HG03432 (cell line): ENCODE data around the gene ZBED2.
"Not testable (repeated sequence)": the region's sequence is repeated elsewhere in the genome, so short reads cannot be mapped to it uniquely, and the experiment has no call there.

Experiments used
- ATAC-seq: cut with Tn5 transposase; IDR thresholded peaks from one replicate; pipeline ENCODE4 v1.9.1; 2021; ENCODE audit warnings: mild to moderate bottlenecking, moderate library complexity; ENCODE audit not compliant: unreplicated experiment

ZBED2 gene

DNA sequence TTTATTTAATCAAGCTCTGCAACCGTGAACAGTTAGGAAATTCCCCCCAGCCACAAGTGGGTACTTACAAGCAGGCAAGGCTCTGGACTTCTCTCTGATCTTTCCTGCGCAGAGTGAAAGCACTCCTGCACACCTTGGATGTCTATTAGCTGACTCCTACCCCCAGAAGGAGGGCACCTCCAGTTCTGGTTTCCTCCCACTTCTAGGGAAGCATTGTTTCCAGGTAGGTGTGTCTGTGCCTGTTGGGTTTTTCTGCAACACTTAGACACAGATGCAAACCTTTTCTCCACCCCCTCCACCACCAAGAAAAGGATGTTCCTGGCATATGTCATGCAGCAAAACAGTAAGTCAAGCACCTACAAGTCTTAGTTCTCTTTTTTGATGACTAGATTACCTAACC is at the start of gene ZBED2:
Gene ZBED2, minus strand, starts transcription at position 115 of the 400 bp plus-strand sequence. CDS start 1,145 bp downstream, outside the sequence.
- peak; percentile 68 for ATAC-seq

DNA sequence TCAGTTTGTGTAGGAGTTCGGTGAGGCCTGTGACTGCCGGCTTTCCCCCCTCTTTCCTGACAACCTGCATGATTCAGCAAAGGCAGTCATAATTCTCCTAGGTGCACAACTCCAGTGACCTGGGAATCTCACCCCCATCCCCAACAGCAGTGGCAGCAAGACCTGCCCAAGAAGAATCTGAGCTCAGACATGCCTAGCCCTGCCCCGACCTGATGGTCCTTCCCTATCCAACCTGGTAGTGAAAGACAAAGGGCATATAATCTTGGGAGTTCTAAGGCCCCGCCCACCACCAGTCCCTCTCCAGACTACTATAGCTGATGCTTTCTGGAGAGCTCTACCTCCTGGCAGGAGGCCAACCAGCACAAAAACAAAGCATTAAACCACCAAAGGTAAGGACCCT is 44.2 kb upstream of the ZBED2 start:
- no peak for ATAC-seq

DNA sequence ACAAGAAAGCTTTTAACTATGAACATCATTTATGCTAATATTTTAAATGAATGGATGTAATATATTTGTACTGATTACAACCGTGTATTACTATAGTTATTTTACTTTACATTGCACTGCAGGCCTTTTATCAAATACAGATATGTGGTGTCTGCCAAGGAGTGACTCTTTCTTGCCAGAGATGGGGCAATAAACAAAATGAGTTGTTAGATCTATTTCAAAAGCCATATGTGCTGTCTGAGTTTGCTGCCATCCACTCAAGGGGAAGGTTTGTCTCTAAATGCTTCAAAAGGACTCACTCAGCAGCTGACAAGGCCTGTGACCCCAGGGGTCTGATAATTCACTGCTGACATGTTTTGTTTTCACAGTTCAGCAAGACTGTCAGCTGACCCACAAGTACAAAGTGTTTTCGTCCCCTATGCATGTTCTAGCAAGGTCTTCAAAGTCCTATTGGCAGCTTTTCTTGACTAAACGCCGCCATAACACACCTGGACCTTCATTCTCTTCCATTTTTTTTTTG is 41.3 kb upstream of the ZBED2 start:
- no peak for ATAC-seq

- no peak for ATAC-seq
Measured at GRCh38 chr3:111635403-111635802, 40.3 kb upstream of the ZBED2 start.

GRCh38 chr3:111630638-111631037 is 35.5 kb upstream of the ZBED2 start:
- ATAC-seq, result not testable (repeated sequence)

DNA sequence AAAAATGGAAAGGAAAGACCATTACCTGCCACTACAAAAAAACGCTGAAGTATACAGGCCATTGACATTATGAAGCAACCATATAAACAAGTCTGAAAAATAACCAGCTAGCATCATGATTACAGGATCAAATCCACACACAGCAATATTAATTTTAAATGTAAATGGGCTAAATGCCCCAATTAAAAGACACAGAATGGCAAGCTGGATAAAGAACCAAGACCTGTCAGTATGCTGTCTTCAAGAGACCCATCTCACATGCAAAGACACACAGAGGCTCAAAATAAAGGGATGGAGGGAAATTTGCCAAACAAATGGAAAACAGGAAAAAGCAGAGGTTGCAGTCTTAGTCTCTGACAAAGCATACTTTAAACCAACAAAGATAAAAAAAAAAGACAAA is 33.9 kb upstream of the ZBED2 start:
- ATAC-seq, result not testable (repeated sequence)

GRCh38 chr3:111627092-111627491 is 31.9 kb upstream of the ZBED2 start:
- ATAC-seq, result no peak

DNA sequence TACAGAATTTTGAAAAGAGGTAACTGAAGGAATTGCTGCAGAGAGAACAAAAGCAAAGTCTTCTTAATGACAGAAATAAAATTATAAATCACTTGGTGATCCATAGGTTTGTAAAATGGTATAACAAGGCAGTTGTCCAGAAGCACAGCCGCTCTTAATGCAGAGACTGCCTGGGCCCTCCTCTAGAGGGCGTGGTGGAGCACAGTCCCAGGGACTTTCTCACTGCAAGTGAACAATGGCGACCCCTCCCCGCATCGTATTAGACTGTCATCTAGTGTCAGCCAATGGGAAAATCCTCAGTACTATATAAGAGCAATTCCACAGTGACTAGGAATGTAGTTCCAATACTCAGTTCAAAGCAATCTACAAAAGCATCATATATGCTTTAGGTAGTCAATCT is 26.4 kb upstream of the ZBED2 start:
- ATAC-seq, result no peak

- no peak for ATAC-seq
Measured at GRCh38 chr3:111619833-111620232, 24.7 kb upstream of the ZBED2 start.

DNA sequence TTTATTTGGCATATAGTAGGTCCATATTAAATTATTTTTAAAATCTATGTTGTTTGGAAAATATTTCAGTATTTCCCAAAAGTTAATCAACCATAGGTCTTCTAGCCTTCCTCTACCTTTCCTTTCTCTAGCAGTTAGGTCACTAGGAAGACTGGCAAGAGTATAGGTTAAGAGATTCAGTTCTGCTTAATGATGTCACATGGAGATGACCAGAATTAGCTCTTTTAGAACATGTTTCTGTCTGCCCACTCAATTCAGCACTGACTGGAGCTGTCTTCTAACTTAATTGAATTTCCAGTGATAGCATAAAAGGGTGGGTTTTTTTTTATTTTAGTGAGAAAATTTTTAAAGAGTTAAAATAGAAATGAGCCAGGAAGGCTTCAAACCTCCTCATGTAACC is 23.8 kb upstream of the ZBED2 start:
- ATAC-seq, result no peak

- ATAC-seq, result no peak
Measured at GRCh38 chr3:111617912-111618601, 22.9 kb upstream of the ZBED2 start.

GRCh38 chr3:111617406-111617805 is 22.3 kb upstream of the ZBED2 start:
- ATAC-seq, result no peak

DNA sequence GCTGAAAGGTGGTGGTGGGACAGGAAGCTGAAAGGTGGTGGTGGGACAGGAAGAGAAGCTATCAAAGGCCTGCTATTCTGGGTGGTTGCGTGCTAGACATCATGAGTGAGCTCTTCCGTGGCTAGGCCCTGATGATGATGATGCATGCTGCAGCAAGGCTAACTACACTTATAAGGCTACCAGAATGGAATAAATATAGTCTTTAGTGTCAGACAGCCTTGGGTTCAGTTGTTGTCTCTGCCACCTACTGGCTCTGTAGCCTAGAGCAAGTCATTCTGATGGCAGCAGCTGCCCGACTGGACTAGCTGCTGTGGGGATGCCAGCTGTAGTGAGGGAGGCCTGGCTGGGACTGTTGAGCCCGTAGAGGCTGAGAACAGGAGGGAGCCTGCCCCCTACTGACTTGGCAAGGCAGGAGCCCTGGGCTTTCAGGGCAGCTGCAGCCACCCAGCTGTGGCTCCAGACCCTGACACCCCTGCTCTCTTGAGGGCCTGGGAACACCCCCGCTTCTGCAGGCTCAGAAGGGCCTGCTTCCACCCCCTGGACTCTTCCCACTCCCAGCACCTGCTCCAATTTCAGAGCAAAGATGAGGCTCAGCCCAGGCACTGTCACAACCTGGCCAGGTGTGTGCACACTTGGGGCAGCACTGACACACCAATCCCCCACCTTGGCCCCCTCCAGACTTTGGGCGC is 21.4 kb upstream of the ZBED2 start:
- ATAC-seq, result peak; percentile 81

DNA sequence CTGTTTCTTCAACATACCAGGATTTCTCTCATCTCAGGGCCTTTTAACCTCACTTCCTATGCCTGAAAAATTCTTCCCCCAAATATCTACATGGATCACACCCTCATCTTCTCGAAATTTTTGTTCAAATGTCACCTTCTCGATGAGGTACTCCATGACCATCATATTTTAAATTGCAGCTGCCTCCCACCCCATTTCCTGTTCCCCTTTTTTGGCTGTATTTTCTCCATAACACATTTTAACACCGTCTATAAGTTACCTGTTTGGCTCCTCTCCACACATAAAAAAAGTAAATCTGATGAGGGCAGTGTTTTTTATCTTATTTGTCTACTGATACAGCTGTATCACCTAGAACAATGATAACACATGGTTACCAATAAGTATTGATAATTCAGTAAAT is 20.7 kb upstream of the ZBED2 start:
- no peak for ATAC-seq

DNA sequence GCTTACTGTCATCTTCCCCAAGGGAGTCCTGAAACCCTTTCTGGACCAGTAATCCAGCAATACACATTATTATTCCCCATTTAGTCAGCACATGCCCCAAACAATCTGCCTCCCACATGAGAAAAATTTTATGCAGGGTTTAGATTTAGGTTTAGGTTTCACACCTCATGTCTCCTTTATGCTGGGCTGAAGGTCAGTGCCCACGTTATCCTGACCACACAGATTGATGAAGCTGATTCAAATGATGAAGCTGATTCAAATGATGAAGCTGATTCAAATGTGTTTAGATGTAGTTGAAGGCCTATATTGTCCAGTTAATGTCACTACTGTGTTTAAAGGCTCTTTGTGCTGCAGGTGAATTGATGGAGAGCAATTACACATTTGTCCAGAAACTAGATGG is 18.1 kb upstream of the ZBED2 start:
- no peak for ATAC-seq

- peak; percentile 34 for ATAC-seq
Measured at GRCh38 chr3:111610612-111611054, 15.5 kb upstream of the ZBED2 start.

- peak; percentile 97 for ATAC-seq
Measured at GRCh38 chr3:111610189-111610588, 15.0 kb upstream of the ZBED2 start.

- no peak for ATAC-seq
Measured at GRCh38 chr3:111609700-111610099, 14.6 kb upstream of the ZBED2 start.

DNA sequence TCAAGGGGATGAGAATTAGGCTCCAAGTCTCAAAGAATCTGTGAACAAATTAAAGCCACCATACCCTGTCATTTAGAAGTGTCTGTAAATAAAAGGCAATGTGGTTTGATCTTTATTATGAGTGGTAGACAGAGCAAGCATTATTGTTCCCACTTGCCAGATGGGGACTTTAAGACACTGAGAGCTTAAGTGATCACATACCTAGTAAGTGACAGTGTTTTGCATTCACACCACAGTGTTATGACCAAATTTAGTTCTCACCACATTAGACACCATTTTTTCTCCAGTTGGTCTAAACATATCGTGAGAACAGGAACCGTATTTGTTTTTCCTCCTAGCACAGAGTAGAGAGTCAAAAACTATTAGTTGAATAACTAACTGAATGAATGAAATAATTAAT is 13.2 kb upstream of the ZBED2 start:
- no peak for ATAC-seq

GRCh38 chr3:111607240-111607920 is 12.2 kb upstream of the ZBED2 start:
- ATAC-seq, result no peak

DNA sequence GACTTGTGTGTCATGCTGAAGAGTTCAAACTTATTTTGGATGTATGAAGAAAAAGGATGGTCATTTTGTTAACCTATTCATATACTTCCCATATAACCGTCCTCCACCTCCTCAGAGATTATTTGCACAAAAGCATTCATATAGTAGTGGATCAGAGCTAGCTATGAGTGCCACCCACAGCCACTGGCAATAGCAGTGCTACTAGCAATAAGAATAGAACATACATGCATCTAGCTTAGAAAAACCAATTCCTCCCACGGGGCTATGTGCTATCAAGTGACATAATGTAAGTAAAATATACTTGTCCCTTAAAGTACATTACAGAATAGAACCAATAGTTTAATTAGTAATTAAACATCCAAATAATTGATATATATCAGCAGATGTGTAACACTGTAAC is 10.3 kb upstream of the ZBED2 start:
- no peak for ATAC-seq

DNA sequence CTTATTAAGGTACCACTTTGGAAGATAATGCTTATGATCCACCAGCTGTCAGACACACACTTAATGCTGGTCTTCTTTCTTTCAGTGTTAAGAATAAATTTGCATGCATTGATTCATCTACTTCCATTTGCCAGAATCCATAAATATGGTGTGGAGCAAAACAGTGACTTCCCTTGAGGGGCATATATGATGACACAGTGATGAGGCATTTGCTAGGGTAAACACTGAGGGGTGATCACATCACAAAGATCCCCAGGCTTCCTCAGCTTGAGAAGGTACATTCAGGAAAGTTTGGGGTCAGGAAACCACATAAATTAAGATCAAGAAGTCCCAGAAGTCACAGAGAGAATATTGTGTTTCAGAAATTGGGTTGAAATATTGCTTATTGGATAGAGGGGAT is 9.9 kb upstream of the ZBED2 start:
- no peak for ATAC-seq
